Measurements from ENCODE around the gene DGKI.

The DGKI gene

GRCh38 chr7:137587326-137587725 lies 259.4 kb downstream of the DGKI start:
- no peak for DNase-seq

- DNase-seq, result no peak
These were observed 261.2 kb downstream of the DGKI start for GRCh38 chr7:137585591-137585990.

- no peak for DNase-seq
These were observed 263.6 kb downstream of the DGKI start for GRCh38 chr7:137583172-137583571.

GRCh38 chr7:137579913-137580640 lies 266.7 kb downstream of the DGKI start:
- DNase-seq, result no peak

- no peak for DNase-seq
These were observed 268.2 kb downstream of the DGKI start for GRCh38 chr7:137578541-137578940.

GRCh38 chr7:137577184-137577583 lies 269.6 kb downstream of the DGKI start:
- DNase-seq, result no peak

GRCh38 chr7:137576481-137576880 lies 270.3 kb downstream of the DGKI start:
- DNase-seq, result no peak

- no peak for DNase-seq
These were observed 272.0 kb downstream of the DGKI start for GRCh38 chr7:137574812-137575211.

GRCh38 chr7:137572056-137572784 lies 274.6 kb downstream of the DGKI start:
- no peak for DNase-seq

- no peak for DNase-seq
These were observed 282.1 kb downstream of the DGKI start for GRCh38 chr7:137564677-137565076.

- DNase-seq, result no peak
These were observed 282.8 kb downstream of the DGKI start for GRCh38 chr7:137563981-137564380.

GRCh38 chr7:137547485-137547884 lies 299.3 kb downstream of the DGKI start:
- no peak for DNase-seq

GRCh38 chr7:137546671-137547070 lies 300.1 kb downstream of the DGKI start:
- DNase-seq, result no peak

GRCh38 chr7:137546009-137546408 lies 300.8 kb downstream of the DGKI start:
- DNase-seq, result no peak

- no peak for DNase-seq
These were observed 301.6 kb downstream of the DGKI start for GRCh38 chr7:137545059-137545716.

GRCh38 chr7:137544453-137545058 lies 302.2 kb downstream of the DGKI start:
- no peak for DNase-seq

- DNase-seq, result no peak
These were observed 307.6 kb downstream of the DGKI start for GRCh38 chr7:137539111-137539715.

- DNase-seq, result no peak
These were observed 308.4 kb downstream of the DGKI start for GRCh38 chr7:137538361-137538762.

GRCh38 chr7:137535579-137535978 lies 311.2 kb downstream of the DGKI start:
- no peak for DNase-seq

- no peak for DNase-seq
These were observed 315.1 kb downstream of the DGKI start for GRCh38 chr7:137531671-137532070.

- no peak for DNase-seq
These were observed 319.1 kb downstream of the DGKI start for GRCh38 chr7:137527634-137528033.

- no peak for DNase-seq
These were observed 323.6 kb downstream of the DGKI start for GRCh38 chr7:137523171-137523570.

- DNase-seq, result no peak
These were observed 325.3 kb downstream of the DGKI start for GRCh38 chr7:137521451-137521850.
